Fibroblast of gingiva (primary cell): ENCODE measurements around the gene TCF7.

Experiments used
- DNase-seq: peaks from one replicate; pipeline ENCODE4 v3.0.0-alpha.2; 2011; ENCODE audit warnings: low read depth

TCF7 gene

DNA sequence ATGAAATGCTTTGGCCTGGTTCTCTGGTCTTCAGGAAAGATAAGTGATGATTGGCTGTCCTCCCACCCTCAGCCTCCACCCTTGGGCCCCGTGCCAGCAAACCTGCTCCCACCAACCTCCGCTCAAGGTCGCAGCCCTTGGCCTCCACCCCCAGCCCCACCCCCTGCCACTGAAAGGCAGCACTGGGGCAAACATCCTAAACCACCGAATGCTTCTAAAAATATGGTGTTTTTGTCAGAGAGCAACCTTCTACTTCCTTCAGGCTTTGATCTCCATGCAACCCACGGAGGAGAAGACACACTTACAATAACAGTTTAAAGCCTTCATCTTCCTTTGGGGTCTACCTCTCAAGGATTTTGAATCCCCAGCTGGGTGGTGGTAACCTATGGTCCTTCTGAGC lies 24.0 kb upstream of the TCF7 start:
- no peak for DNase-seq

DNA sequence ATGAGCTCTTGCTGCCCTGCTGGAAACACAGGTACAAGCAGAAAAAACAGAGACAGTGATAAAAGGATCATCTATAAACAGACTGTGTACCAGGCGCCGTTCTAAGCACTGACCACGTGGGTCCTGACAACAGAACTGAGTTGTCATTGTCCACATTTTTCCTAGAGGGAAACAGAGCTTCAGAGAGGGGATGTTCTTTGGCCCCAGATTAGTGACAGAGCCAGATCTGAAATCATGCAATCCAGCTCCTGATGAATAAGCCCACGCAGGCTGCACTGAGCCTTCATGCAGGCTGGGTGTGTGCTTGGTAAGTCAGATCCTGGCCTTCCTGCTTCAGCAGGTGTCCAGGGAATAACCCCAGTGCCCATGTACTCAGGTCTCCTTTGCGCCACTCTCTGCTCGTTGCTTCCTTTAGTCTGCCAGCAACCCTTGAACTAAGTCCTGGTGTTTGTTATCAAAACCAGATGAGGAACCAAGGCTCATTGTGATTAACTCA lies 22.8 kb upstream of the TCF7 start:
- DNase-seq, result peak; percentile 27

DNA sequence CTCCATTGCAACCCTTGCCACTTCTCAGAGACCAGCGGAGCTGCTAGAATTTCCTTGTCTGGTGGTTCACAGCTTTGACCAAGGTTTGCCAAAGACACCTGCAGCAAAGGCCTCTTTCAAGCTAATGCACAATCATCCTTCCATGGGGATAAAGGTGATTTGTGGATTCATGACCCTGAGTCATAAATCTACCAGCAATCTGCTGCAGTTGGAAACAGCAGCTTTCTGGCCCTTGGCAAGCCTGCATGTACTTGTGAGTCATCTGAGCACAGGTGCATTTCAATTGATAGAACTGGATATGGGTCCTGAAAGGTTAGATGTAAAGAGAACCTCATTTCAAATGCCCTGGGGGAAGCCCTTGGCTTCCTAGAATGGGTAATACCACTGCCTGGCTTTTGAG lies 21.6 kb upstream of the TCF7 start:
- no peak for DNase-seq

DNA sequence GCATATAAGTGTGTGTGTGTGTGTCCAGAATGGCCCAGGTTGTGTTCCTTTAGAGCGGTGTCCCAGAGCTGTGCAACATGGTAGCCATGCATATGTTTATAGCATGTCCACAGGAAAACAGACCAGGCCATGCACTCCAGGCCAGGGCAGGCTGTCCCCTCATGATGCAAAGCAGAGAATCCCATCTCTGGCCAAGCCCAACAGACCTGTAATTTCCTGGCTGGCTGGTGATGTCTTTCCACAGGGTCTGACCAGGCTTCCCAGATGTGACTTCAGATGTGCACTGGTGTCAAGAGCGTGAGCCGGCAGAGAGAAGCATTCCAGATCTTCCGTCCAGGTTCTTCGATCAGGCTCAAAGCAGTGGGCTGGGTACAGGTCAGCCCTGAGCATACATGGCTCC lies 21.1 kb upstream of the TCF7 start:
- DNase-seq, result no peak

DNA sequence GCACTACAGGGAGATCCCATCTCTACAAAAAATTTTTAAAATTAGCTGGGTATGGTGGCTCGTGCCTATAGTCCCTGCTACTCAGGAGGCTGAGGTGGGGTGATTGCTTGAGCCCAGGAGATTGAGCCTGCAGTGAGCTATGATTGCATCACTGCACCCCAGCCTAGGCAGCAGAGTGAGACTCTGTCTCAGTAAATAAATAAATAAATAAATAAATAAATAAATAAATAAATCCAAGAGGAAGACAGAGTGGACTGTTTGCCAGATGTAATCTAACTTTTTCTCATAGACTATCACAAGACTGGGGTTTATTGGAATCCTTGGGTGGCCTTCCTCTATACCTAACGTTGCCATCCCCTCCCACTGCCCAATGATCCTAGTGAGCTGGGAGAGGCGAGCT lies 19.2 kb upstream of the TCF7 start:
- no peak for DNase-seq

DNA sequence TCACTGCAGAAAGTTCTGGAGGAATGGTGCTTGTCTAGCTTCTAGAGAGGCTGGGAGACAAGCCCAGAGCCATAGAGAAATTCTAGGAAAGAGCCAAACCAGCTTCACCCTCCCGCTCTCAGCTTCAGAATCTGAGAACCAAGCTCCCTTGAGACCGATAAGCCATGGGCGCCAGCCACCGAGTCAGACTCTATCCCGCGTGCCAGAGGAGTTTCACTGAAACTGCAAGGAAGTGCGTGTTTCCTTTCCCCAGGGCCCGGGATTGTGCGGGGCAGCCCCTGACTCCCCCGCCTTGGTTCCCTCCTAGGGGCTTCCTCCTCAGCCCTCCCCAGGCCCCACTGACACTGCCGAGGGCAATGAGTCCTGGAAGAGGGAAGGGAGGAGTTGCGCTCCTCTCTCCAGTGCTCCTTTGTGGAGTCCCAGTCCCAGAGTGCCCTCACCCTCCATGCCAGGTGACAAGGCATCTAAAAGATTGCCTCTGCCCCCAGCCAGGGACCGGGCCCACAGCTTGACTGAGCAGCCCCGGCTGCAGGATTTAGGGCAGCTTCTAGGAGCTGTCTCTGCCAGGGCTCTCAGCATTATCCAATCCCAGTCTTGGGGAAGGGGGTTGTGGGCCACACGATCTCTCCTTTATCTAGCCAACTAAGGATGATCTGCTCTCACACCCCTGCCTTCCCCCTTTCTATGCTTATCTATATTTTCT lies 18.4 kb upstream of the TCF7 start:
- DNase-seq, result no peak

DNA sequence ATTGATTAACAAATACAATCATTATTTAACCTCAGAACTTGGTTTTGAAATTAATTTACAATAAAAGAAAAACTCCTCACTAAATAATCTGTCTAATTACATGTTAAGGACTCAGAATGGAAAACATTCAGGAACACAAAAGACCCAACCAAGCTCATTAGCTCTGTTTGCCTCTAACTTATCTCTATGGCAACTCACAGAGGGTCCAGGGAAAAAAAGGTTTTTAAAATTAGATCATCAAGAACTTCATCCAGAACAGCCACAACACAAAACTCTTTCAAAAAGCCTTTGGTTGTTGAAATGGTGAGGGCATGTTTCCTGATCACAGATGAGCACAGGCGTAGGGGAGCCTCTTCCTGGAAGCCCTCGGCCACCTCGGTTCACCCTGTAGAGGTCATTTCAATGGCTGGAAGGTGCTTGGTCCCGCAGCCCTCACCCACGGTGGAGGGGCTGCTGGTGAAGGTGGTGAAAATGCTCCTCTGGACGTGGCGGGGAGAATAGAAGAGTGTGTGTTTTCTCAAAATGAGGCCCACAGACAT lies 17.2 kb upstream of the TCF7 start:
- no peak for DNase-seq

DNA sequence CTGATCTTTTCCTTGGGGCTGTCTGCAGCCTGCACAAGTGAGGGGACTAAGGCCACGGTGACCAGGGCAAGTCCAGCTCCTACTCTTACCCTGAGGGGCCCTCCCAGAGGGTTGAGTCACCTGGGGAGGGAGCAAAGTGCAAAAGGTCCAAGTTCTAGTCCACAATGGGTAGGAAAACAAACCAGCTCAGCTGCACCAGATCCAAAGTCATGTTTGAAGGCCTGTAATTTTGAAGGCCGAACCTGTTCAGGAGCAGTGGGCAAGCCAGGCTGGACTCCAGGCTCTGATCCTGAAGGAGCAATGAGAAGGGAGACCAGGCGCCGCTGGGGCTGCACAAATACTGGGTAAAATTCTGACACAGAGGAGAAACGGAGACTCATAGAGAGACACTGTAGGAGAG lies 15.8 kb upstream of the TCF7 start:
- DNase-seq, result no peak

DNA sequence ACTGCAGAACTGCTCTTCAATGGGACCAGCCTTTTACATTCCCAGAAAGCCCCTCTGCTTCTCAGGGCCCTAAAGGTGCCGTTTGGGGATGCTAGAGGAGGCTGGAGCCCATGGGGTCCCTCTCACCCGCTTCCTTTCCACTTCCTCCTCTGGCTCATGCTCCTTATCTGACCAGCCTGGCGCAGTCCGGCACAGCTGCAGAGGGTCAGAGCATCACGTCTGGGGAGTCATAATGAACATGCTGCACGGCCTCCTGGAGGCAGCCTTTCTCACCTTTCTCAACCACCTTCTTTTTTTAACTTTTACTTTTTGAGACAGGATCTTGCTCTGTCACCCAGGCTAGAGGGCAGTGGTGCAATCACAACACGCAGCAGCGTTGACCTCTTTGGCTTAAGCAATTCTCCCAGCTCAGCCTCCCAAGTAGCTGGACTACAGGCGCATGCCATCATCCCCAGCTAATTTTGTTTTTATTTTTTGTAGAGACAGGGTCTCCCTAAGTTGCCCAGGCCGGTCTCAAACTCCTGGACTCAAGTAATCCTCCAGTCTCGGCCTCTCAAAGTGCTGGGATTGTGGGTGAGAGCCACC lies 15.1 kb upstream of the TCF7 start:
- no peak for DNase-seq

DNA sequence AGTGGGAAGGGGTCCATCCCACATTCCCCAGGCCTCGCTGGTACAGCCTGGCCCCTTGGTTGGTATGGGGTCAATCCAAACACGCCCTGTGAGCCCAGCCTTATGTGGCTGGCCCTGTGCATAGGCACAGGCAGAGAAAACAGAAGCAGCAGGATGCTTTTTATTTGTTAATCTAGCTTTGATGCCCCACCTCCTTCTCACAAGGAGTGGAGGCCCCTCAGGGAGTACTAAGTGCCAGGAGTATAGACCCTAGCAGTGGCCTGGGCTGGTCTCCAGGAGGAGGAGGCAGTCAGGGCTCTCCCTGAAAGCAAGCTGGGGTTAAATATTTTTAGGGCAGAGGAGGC lies 14.6 kb upstream of the TCF7 start:
- DNase-seq, result no peak

DNA sequence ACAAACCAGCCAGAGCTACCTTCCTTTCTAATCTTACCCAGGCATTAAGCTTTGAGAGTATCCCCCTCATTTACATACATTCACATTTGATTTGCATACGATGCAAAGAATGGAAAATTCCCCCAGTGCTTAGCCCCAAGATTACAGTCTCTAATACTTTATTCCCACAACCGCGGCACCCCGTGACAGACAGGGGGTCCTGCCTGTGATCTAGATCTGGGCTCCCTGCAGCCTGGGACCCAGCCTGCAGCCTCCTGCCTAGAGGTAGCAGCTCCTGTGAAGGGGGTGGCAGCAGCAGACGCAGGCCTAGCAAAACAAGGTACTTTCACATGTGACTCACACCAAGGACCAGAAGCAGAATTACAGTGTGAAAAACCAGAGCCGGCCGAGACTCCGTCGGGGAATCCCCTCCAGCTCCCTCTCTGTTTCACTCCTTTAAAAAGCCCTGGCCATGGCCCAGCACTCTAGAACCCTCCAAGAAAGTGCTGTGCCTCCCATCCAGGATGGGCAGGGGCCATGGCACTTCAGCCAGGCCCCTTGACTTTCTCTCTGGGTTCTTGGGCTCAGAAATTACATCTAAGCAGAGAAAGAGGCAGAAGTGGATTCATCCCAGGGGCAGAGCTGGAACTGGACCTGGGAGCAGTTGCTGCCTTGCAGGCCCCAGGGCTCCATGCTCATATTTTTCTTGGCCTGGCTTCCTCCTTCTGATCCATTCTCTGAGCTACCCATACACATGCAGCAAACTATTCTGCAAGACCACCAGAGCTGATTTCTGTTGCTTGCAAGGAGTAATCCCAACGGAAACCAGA lies 14.0 kb upstream of the TCF7 start:
- no peak for DNase-seq

DNA sequence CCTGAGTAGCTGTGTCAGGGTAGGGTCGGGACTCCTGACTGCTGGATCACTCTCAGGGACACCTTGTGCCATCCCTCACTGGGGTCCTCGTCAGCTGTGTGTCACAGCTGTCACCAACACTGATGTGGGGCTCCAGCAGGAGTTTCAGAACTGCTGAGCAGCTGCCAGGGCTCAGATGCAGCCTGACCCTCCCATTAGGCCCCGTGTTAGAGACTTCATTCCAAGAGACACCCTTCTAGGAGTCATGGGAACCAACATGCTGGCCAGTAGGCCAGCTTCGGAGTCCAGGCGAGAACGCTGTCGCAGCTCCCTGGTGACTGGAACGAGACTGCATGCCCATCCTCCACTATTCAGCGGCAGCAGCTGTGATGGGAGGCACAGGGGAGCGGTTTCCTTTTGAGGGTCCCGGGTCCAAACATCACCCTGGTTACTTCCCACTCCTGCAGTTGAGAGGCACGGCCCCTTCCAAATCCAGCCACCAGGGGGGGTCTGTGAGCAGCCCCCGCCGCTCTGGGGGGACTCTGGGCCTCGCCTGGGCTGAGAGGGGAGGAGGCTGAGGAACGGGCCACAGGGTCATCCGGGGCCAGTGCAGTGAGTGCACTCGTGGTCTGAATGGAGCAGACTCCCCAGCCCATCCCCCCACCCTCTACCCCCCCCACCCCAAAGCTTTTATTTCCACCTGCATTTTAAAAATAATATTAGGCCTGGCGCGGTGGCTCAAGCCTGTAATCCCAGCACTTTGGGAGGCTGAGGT lies 12.6 kb upstream of the TCF7 start:
- no peak for DNase-seq

DNA sequence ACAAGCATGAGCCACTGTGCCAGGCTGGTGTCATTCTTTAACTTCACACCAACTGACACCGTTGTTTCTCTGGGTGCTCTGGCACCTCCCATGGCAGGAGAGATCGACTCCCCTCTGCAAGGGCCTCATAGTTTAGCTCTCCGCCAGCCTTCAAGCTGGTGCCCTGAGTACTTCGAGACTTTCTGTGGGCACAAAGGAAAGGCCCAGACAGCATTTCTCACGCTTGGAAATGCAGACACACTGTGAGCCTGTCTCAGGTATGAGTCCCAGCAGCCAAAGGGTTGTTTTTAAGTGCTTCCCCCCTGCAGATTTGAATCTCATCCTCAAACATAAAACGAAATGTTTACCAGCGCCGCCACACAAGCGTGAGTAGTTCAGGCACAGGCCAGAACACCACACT lies 11.1 kb upstream of the TCF7 start:
- DNase-seq, result no peak

DNA sequence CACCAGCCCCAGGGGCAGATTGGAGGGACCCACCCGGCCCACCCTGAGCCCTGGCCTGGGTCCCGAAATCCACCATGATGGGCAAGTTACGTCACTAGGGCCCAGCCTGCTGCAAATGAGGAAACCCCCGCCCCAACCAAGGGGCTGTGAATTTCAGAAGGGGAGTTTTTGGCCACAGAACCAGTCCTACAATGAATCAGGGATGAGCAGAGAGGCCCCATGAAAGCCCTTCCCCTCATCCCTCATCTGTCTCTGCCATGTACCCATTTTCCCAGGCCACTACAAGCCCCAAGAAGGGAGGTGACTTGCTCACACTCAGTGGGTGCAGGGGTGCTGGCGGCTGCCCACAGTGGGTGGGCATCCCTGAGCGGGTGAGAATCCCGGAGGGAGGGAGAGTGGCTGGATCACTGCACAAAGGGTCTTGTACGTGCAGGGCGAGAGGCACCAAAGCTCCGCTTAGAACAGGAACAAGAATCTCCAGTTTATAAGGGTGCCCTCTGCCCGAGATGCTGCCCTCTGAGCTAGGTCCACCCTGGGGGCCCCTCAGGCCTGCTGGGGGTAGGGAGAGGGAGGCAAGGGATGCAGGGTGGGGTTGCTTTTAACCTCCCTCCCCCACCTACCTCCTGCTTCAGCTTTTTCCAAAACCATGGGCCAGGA lies 10.4 kb upstream of the TCF7 start:
- no peak for DNase-seq

DNA sequence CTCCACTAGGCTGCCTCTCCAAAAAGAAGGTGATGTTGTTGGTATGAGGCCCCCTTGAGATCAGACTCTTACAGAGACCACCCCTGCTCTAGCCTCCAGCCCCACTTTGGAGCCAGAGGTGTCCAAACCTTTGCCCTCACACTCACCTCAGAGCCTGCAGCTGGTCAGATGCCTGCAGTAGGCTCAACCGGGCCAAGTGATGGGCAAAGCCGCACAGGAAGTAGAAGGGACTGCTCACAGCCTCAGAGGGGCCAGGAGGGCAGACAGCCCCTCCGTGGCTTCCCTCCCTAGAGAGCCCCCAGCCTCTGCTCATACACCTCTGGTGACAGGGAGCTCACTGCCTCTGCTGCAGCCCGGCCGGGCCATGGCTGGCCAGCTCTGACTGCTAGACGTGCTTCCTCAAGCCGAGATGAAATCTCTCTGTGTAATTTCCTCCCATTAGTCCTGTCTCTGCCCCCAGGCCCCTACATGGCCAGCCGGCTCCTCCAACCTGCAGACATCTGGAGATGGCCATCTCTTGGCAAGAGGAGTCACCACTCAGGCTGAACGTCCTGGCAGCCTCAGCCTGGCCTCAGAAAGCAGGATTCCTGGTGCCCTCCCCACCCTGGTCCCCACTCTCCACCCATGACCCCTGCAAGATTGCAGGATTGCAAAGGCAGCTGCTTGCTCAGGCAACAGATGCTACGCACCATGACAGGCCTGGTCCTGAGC lies 7.3 kb upstream of the TCF7 start:
- DNase-seq, result no peak

DNA sequence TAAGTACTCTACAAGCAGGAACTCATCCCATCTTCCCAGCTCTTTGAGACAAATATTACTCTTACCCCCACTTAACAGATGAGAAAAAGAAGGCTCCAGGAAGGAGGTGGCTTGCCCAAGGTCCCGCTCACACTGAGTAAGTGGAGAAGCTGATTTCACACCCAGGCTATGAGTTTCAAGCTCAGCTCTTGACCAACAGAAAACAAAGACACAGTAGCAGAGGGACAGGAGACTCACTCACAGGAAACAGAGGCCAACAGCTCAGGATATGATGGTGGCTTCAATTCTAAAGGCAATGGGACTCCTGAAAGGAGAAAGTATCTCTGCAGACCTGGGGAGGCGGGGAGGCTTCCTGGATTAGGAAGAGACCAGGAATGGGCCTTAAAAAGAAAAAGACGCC lies 6.7 kb upstream of the TCF7 start:
- DNase-seq, result no peak

DNA sequence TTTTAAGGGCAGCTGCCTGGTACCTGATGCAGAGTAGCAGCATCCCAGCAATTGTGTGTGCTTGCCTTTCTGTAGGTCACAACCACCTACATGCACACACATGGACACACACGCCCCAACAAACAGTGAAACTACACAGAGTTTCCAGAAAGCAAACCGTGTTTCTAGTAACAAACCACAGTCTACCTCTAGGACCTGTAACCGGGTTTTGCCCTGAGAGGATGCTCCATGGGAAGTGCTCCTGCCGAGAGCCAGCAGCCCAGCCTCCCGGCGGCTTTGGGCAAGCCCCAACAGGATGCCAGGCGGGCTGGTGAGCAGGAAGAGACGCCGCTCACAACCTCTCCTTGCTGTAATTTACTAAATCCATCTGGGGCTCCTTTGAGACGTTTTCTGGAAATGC lies 4.1 kb upstream of the TCF7 start:
- no peak for DNase-seq

DNA sequence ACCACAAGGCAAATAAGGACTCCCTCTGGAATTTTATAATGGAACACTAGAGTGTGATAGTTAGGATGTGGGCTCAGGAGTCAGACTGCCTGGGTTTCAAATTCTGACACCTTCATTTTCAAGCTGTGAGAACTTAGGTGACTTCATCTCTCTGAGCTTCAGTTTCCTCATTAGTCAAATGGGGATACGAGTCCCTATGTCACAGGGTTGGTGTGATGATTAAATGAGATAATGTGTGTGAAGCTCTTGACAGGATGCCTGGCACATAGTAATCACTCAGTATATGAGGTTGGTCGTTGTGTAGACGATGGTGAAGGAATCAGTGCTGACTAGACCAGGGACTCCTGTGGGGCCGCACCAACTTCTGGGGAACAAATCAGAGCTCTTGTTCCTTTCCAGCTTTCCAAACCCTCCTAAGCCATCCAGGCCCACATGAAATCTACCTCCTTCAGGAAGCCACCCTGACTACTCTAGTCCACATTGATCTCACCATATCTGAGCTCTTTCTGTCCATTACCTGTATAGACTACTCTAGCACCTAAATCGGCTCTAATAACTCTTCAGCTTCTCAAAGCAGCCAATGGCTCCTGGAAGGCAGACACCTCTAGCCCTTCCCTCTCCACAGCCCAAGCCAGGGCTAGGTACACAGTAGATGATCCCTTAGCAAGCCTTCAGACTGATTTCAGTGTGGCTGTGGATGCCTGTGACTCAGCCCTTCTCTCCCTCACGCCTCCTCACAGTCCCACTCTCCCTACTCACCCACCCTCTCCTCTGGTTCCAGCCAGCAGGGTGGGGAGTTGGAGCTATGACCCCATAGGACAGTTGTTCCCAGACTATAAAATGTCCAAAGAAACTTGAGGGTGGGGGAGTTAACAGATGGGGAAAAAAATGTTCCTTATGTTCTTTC lies 2.5 kb upstream of the TCF7 start:
- DNase-seq, result no peak

DNA sequence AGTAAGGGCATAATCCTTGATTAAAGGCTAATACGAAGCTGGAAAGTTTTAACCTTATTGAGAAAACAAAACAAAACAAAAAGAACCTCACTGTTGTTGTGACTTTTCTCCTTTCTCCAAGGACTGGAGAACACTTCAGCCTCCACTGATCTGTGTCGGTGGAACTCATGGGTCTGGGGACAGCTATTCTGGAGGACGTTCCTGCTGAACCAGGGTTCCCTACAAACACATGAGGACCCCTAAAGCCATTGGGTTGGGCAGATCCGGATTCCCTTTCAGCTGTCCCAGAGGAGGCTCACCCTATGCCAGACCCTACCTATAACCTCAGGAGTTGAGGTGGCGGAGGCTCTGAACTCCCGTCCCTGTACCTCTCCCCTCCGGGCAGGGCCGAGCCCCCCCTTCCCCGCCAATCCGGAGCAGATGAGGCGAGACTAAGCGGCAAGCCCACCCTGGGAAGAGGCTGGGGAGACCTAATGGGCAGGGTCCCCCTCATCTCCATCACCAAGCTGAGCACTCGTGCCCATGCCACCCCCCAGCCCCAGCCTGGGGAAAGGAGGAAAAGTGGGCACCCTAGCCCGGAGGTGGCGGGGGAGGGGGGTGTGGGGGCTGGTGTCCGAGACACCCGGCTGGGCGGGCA lies 1.6 kb upstream of the TCF7 start:
- no peak for DNase-seq
